Mesodermal cell (in vitro differentiated cells): ENCODE results near the gene DLST.

Experiments
- H3K27ac ChIP-seq: 2 replicates; pipeline ENCODE4 v1.7.0; 2013; ENCODE audit warnings: mild to moderate bottlenecking, low read depth, low read length, moderate library complexity; ENCODE audit not compliant: severe bottlenecking
- H3K36me3 ChIP-seq: 2 replicates; pipeline ENCODE4 v1.7.1; 2013; ENCODE audit warnings: mild to moderate bottlenecking, low read length, moderate library complexity; ENCODE audit not compliant: control insufficient read depth, insufficient read depth
- H3K4me1 ChIP-seq: one replicate; pipeline ENCODE4 v1.7.1; 2013; ENCODE audit warnings: mild to moderate bottlenecking, low read length; ENCODE audit not compliant: insufficient read depth, control insufficient read depth, poor library complexity, severe bottlenecking
- H3K4me3 ChIP-seq: 2 replicates; pipeline ENCODE4 v1.7.0; 2013; ENCODE audit warnings: low read length, control low read depth, mild to moderate bottlenecking; ENCODE audit not compliant: insufficient read depth, poor library complexity, severe bottlenecking; ENCODE audit errors: extremely low read depth
- H3K9me3 ChIP-seq: 2 replicates; pipeline ENCODE4 v1.7.1; 2013; ENCODE audit warnings: mild to moderate bottlenecking, low read length, moderate library complexity; ENCODE audit not compliant: control insufficient read depth
- WGBS, 2 experiments: methylation state at CpG; one replicate each; pipeline ENCODE4 v1.1.5; 2013; ENCODE audit warnings: missing lambda C conversion rate in 2 of 2; ENCODE audit not compliant: insufficient coverage in 2 of 2; 5-methylcytosine and 5-hydroxymethylcytosine counted together

The DLST gene

GRCh38 chr14:74910556-74910955 lies 28.8 kb downstream of the DLST start:
- no peak overlapping the region for H3K4me3 ChIP-seq
- 87 to 90% methylated on average over 6 to 8 of the region's 10 CpGs for WGBS, 2 experiments
- peaks cover 14% of the 10 kb centered on the region for H3K36me3 ChIP-seq
- peaks cover 4% of the 10 kb centered on the region for H3K4me1 ChIP-seq
- H3K9me3 ChIP-seq: no peaks in the 10 kb centered on the region
- no peak overlapping the region for H3K27ac ChIP-seq

GRCh38 chr14:74911221-74911620 lies 29.5 kb downstream of the DLST start:
- no peak overlapping the region for H3K4me3 ChIP-seq
- H3K36me3 ChIP-seq: peaks cover 9% of the 10 kb centered on the region
- H3K9me3 ChIP-seq: no peaks in the 10 kb centered on the region
- no peak overlapping the region for H3K27ac ChIP-seq
- H3K4me1 ChIP-seq: peaks cover 4% of the 10 kb centered on the region
- 87 to 98% methylated on average over 5 of the region's 6 CpGs for WGBS, 2 experiments

- Histone ChIP-seq H3K4me1 (peaks cover 4% of the 10 kb centered on the region), H3K9me3 (no peaks in the 10 kb centered on the region), H3K4me3 (no peak overlapping the region), H3K36me3 (peaks cover 5% of the 10 kb centered on the region), H3K27ac (no peak overlapping the region)
- WGBS, 2 experiments: 87 to 98% methylated on average over 5 of the region's 5 CpGs
Observed at GRCh38 chr14:74911704-74912103, 30.0 kb downstream of the DLST start.

GRCh38 chr14:74912111-74912510 lies 30.4 kb downstream of the DLST start:
- Histone ChIP-seq H3K27ac (no peak overlapping the region), H3K9me3 (no peaks in the 10 kb centered on the region), H3K4me3 (no peak overlapping the region), H3K36me3 (peaks cover 1% of the 10 kb centered on the region), H3K4me1 (peaks cover 4% of the 10 kb centered on the region)
- WGBS, 2 experiments: 95% methylated on average over 4 to 6 of the region's 6 CpGs

- Histone ChIP-seq H3K9me3 (no peaks in the 10 kb centered on the region), H3K36me3 (no peaks in the 10 kb centered on the region), H3K4me3 (no peak overlapping the region), H3K27ac (no peak overlapping the region), H3K4me1 (peaks cover 4% of the 10 kb centered on the region)
- 96 to 100% methylated on average over 7 to 8 of the region's 10 CpGs for WGBS, 2 experiments
Observed at GRCh38 chr14:74912801-74913200, 31.1 kb downstream of the DLST start.

GRCh38 chr14:74913393-74913910 lies 31.7 kb downstream of the DLST start:
- no peaks in the 10 kb centered on the region for H3K9me3 ChIP-seq
- WGBS, 2 experiments: 77 to 100% methylated on average over 1 to 5 of the region's 5 CpGs
- no peak overlapping the region for H3K27ac ChIP-seq
- no peaks in the 10 kb centered on the region for H3K36me3 ChIP-seq
- no peak overlapping the region for H3K4me3 ChIP-seq
- peaks cover 4% of the 10 kb centered on the region for H3K4me1 ChIP-seq

GRCh38 chr14:74913986-74914573 lies 32.4 kb downstream of the DLST start:
- 50 to 67% methylated on average over 4 to 5 of the region's 6 CpGs for WGBS, 2 experiments
- H3K36me3 ChIP-seq: no peaks in the 10 kb centered on the region
- H3K4me3 ChIP-seq: no peak overlapping the region
- no peaks in the 10 kb centered on the region for H3K9me3 ChIP-seq
- peaks cover 4% of the 10 kb centered on the region for H3K4me1 ChIP-seq
- no peak overlapping the region for H3K27ac ChIP-seq

GRCh38 chr14:74915426-74915825 lies 33.7 kb downstream of the DLST start:
- H3K27ac ChIP-seq: no peak overlapping the region
- no peaks in the 10 kb centered on the region for H3K9me3 ChIP-seq
- no peak overlapping the region for H3K4me3 ChIP-seq
- no peaks in the 10 kb centered on the region for H3K36me3 ChIP-seq
- WGBS, 2 experiments: 88 to 100% methylated on average over 3 of the region's 4 CpGs
- peaks cover 4% of the 10 kb centered on the region for H3K4me1 ChIP-seq

GRCh38 chr14:74915826-74916225 lies 34.1 kb downstream of the DLST start:
- Histone ChIP-seq H3K36me3 (no peaks in the 10 kb centered on the region), H3K27ac (no peak overlapping the region), H3K4me1 (peaks cover 4% of the 10 kb centered on the region), H3K4me3 (no peak overlapping the region), H3K9me3 (no peaks in the 10 kb centered on the region)
- 89 to 92% methylated on average over 4 to 6 of the region's 7 CpGs for WGBS, 2 experiments

- WGBS, 2 experiments: 88 to 100% methylated on average over 1 to 3 of the region's 5 CpGs
- Histone ChIP-seq H3K9me3 (no peaks in the 10 kb centered on the region), H3K27ac (no peak overlapping the region), H3K4me1 (no peaks in the 10 kb centered on the region), H3K36me3 (no peaks in the 10 kb centered on the region), H3K4me3 (no peak overlapping the region)
Observed at GRCh38 chr14:74917178-74917543, 35.4 kb downstream of the DLST start.

GRCh38 chr14:74917646-74918081 lies 35.9 kb downstream of the DLST start:
- H3K4me1 ChIP-seq: no peaks in the 10 kb centered on the region
- 90 to 92% methylated on average over 10 to 12 of the region's 13 CpGs for WGBS, 2 experiments
- H3K9me3 ChIP-seq: no peaks in the 10 kb centered on the region
- H3K27ac ChIP-seq: no peak overlapping the region
- no peaks in the 10 kb centered on the region for H3K36me3 ChIP-seq
- no peak overlapping the region for H3K4me3 ChIP-seq
